ENCODE data around the gene PLEKHA7. TPM values are rescaled to one million over a fixed set of nuclear protein-coding genes. Genes with fewer than 3 reads are reported as not detected.

Gene PLEKHA7
- total and polyA plus RNA-seq, 2 of the 8 experiments (the other 6 are each of a cell fraction or from before 2014, with no cell fraction given) = 11.4 to 25.6 TPM

DNA sequence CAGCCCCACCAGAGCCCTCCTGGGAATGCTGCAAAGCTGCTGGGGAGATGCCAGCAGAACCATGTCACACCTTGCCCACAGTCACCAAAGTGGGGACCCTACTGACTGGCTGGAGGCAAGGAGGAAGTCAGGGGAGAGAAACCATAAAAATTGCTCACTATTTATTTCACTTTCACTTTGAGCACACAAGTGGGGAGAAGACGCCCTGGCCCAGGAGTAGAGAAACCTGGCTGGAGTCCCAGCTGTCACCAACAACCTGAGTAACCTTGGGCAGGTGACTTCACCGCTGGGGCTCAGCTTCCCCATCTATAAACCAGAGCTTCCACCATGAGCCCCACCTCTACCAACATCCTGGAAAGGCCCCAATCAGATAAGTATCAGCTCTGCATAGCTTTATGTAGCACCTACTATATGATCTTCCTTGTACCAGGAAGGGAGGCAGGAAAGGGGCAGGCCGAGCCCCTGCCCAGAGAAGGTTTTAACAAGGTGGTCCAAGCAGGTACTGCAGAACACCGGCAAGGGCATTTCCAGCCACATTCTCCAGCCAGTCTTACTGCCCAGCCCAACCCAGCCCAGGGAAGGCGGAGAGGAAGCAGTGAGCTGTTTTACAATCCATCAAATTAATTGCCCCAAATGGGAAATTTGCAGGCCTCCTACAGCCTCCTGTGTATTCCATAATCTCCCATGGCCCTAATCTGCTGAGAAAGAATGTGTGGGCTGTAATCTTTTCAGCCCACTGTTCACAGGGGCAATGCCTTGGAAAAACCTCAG is 27.6 kb downstream of the PLEKHA7 start:
- Histone ChIP-seq H2BK20ac (ENCODE audit: low read length) (no peak overlapping the region), H3K4ac (replicated peaks; ENCODE audit: insufficient read length, low read depth, low read length) (no peak overlapping the region), H3K23ac (ENCODE audit: insufficient read length) (no peak overlapping the region), H3K9me3 (ENCODE audit: insufficient read depth in 2 of 2, low read depth in 1 of 2, low read length in 1 of 2) (no peaks in the 10 kb centered on the region), H2BK15ac (ENCODE audit: low read length) (no peak overlapping the region), H2BK120ac (replicated peaks; ENCODE audit: low read depth, low read length) (no peak overlapping the region), H4K20me1 (replicated peaks in 1 of 2; ENCODE audit: control insufficient read depth in 1 of 2, insufficient read depth in 2 of 2, low read length in 2 of 2) (peaks cover 2 to 12% of the 10 kb centered on the region in 2 experiments), H3K4me2 (ENCODE audit: insufficient read depth in 1 of 2, low read depth in 2 of 2, low read length in 2 of 2) (peak overlapping the region; percentile 51), H2BK12ac (ENCODE audit: low read depth, low read length) (no peak overlapping the region), H4K91ac (replicated peaks; ENCODE audit: insufficient read length, low read length) (no peak overlapping the region), H3K79me1 (ENCODE audit: low read depth, low read length) (peaks cover 15% of the 10 kb centered on the region), H3K56ac (replicated peaks; ENCODE audit: insufficient read length, low read depth, low read length) (no peak overlapping the region), H3K9ac (replicated peaks in 1 of 4; ENCODE audit: extremely low read depth in 1 of 4, low read depth in 3 of 4, low read length in 3 of 4) (no peak overlapping the region), H2AFZ (ENCODE audit: low read length) (no peak overlapping the region), H3K27ac (ENCODE audit: low read depth, low read length) (no peak overlapping the region), H3K23me2 (ENCODE audit: low read depth, low read length) (no peaks in the 10 kb centered on the region), H3K18ac (ENCODE audit: extremely low read depth, low read length) (no peak overlapping the region), H2AK5ac (ENCODE audit: low read depth, low read length) (0 out of 2 replicates have a peak overlapping the region, but pooled peaks have one; percentile 53), H3K14ac (ENCODE audit: insufficient read length) (no peak overlapping the region), H3K4me1 (replicated peaks in 1 of 4; ENCODE audit: control insufficient read depth in 3 of 4, insufficient read depth in 4 of 4, low read length in 3 of 4) (peaks cover 18 to 30% (median 23%) of the 10 kb centered on the region in 4 experiments), H2BK5ac (ENCODE audit: low read depth, low read length) (no peak overlapping the region), H3K27me3 (replicated peaks in 1 of 4; ENCODE audit: control insufficient read depth in 3 of 4, extremely low read depth in 1 of 4, insufficient read depth in 3 of 4, low read length in 3 of 4) (no peaks in the 10 kb centered on the region), H4K8ac (ENCODE audit: extremely low read depth, insufficient read depth, low read length) (no peak overlapping the region; the same call in 1 of the 2 replicates), H4K5ac (ENCODE audit: insufficient read length, low read depth, low read length) (no peak overlapping the region), H3K4me3 (ENCODE audit: extremely low read depth in 1 of 4, insufficient read depth in 2 of 4, low read depth in 3 of 4, low read length in 4 of 4) (no peak overlapping the region), H3K36me3 (ENCODE audit: control insufficient read depth in 2 of 4, insufficient read depth in 4 of 4, low read length in 3 of 4) (no peaks in the 10 kb centered on the region), H3K79me2 (ENCODE audit: control insufficient read depth in 1 of 2, insufficient read depth in 2 of 2, low read length in 2 of 2) (peaks cover 0 to 14% of the 10 kb centered on the region in 2 experiments; a peak in 3 of 4 replicates)
- CTCF ChIA-PET (ENCODE audit: partially characterized antibody) = interaction anchor here (0.8 to 1.9 kb wide), 9 partner anchors 13 to 158 kb away, joined by 3 to 6 read pairs (median 4); partner anchors contain the start of gene PLEKHA7
- 74% methylated on average over 5 of the region's 5 CpGs; no CpG with 5 or more reads in 1 of the 2 experiments for WGBS, 2 experiments (ENCODE audit: extremely low coverage in 1 of 2, insufficient coverage in 1 of 2, insufficient read length in 1 of 2, insufficient replicate concordance in 2 of 2, low coverage in 1 of 2, low lambda C conversion rate in 2 of 2, missing lambda C conversion rate in 1 of 2)
- POLR2A ChIA-PET (ENCODE audit: partially characterized antibody) = interaction anchor here (0.7 to 1.3 kb wide), 4 partner anchors 11 to 90 kb away, joined by 3 to 4 read pairs (median 4); partner anchors contain the start of gene PLEKHA7
- DNase-seq (ENCODE audit: low read depth in 1 of 2, low spot score in 2 of 2) (no peak), FAIRE-seq (no peak)
- TF ChIP-seq RBBP5 (IDR thresholded peaks at IDR 0.05; ENCODE audit: borderline replicate concordance, low read depth, low read length) (no peak), SRF (IDR thresholded peaks at IDR 0.05; ENCODE audit: low read depth, low read length) (no peak), YY1 (IDR thresholded peaks at IDR 0.05; ENCODE audit: low read depth, low read length) (no peak), POU5F1 (IDR thresholded peaks at IDR 0.05; ENCODE audit: low read depth, low read length) (no peak), E2F6 (IDR thresholded peaks at IDR 0.05) (no peak), TCF12 (IDR thresholded peaks at IDR 0.05; ENCODE audit: low read depth, low read length) (no peak), TBP (IDR thresholded peaks at IDR 0.05; ENCODE audit: low read depth, low read length) (no peak), PHF8 (conservative IDR thresholded peaks at IDR 0.05; ENCODE audit: low read depth, low read length) (no peak), GABPA (IDR thresholded peaks at IDR 0.05; ENCODE audit: borderline replicate concordance, insufficient read depth, low read length) (no peak), KDM4A (IDR thresholded peaks at IDR 0.05; ENCODE audit: low read depth, low read length, severe bottlenecking) (no peak)
